WTC11 (cell line): ENCODE data around the gene LAMTOR4. TPM values are rescaled to one million over a fixed set of nuclear protein-coding genes. Genes with fewer than 3 reads are reported as not detected.

Source experiments
- ARID4B ChIP-seq: sonication (generic); formaldehyde crosslinking; IDR thresholded peaks from 2 replicates; pipeline ENCODE4 v1.8.0; 2023; ENCODE audit warnings: missing genetic modification reagents, mild to moderate bottlenecking, borderline replicate concordance
- ATF1 ChIP-seq: sonication (generic); formaldehyde crosslinking; IDR thresholded peaks from 2 replicates; pipeline ENCODE4 v1.8.1; 2023; ENCODE audit warnings: mild to moderate bottlenecking, moderate library complexity, missing genetic modification reagents
- ATF2 ChIP-seq: sonication (generic); formaldehyde crosslinking; IDR thresholded peaks from 2 replicates; pipeline ENCODE4 v1.8.1; 2022; ENCODE audit warnings: low read depth, missing genetic modification reagents, borderline replicate concordance
- ATF3 ChIP-seq: sonication (generic); formaldehyde crosslinking; conservative IDR thresholded peaks from 2 replicates; pipeline ENCODE4 v1.8.1; 2022; ENCODE audit warnings: mild to moderate bottlenecking, missing genetic modification reagents
- ATF6 ChIP-seq: sonication (generic); formaldehyde crosslinking; IDR thresholded peaks from 2 replicates; pipeline ENCODE4 v1.8.1; 2023; ENCODE audit warnings: mild to moderate bottlenecking, missing genetic modification reagents
- CREB1 ChIP-seq: sonication (generic); formaldehyde crosslinking; IDR thresholded peaks from 2 replicates; pipeline ENCODE4 v1.8.0; 2023; ENCODE audit warnings: mild to moderate bottlenecking, missing genetic modification reagents
- CTCF ChIP-seq: fragments of 200-600 bp; IDR thresholded peaks from 2 replicates; pipeline ENCODE4 v1.8.0; 2022; ENCODE audit warnings: antibody characterized with exemption
- ELF4 ChIP-seq: sonication (generic); formaldehyde crosslinking; IDR thresholded peaks from 2 replicates; pipeline ENCODE4 v1.8.1; 2022; ENCODE audit warnings: low read depth, mild to moderate bottlenecking, moderate library complexity, missing genetic modification reagents
- EMX1 ChIP-seq: fragments of 250-450 bp; sonication (Bioruptor Pico); IDR thresholded peaks from 2 replicates; pipeline ENCODE4 v1.8.0; 2021; ENCODE audit warnings: mild to moderate bottlenecking
- GTF2I ChIP-seq: fragments of 250-450 bp; sonication (Bioruptor Pico); conservative IDR thresholded peaks from 2 replicates; pipeline ENCODE4 v1.4.0; 2021; ENCODE audit warnings: mild to moderate bottlenecking
- IRF1 ChIP-seq: sonication (generic); formaldehyde crosslinking; IDR thresholded peaks from 2 replicates; pipeline ENCODE4 v1.8.0; 2023; ENCODE audit warnings: missing genetic modification reagents
- JUN ChIP-seq: sonication (generic); formaldehyde crosslinking; IDR thresholded peaks from 2 replicates; pipeline ENCODE4 v1.8.0; 2023; ENCODE audit warnings: mild to moderate bottlenecking, missing genetic modification reagents
- NR1H2 ChIP-seq: sonication (generic); formaldehyde crosslinking; IDR thresholded peaks from 2 replicates; pipeline ENCODE4 v1.9.0; 2021; ENCODE audit warnings: mild to moderate bottlenecking, moderate library complexity, missing genetic modification reagents
- NR3C1 ChIP-seq: sonication (generic); formaldehyde crosslinking; conservative IDR thresholded peaks from 2 replicates; pipeline ENCODE4 v1.8.1; 2023; ENCODE audit warnings: low read depth, mild to moderate bottlenecking, missing genetic modification reagents
- PRRX2 ChIP-seq: fragments of 250-450 bp; sonication (Bioruptor Pico); IDR thresholded peaks from 2 replicates; pipeline ENCODE4 v1.8.0; 2021; ENCODE audit warnings: mild to moderate bottlenecking
- RELA ChIP-seq: sonication (generic); formaldehyde crosslinking; IDR thresholded peaks from 2 replicates; pipeline ENCODE4 v1.8.1; 2022; ENCODE audit warnings: missing genetic modification reagents, mild to moderate bottlenecking, borderline replicate concordance
- RORB ChIP-seq: fragments of 250-450 bp; sonication (Bioruptor Pico); IDR thresholded peaks from 2 replicates; pipeline ENCODE4 v1.9.0; 2021; ENCODE audit warnings: mild to moderate bottlenecking
- SMAD4 ChIP-seq: sonication (generic); formaldehyde crosslinking; IDR thresholded peaks from 2 replicates; pipeline ENCODE4 v1.8.0; 2022; ENCODE audit warnings: mild to moderate bottlenecking, missing genetic modification reagents
- STAT6 ChIP-seq: sonication (generic); formaldehyde crosslinking; conservative IDR thresholded peaks from 2 replicates; pipeline ENCODE4 v1.8.1; 2023; ENCODE audit warnings: mild to moderate bottlenecking, low read depth, missing genetic modification reagents, moderate library complexity
- USF2 ChIP-seq: sonication (generic); formaldehyde crosslinking; IDR thresholded peaks from 2 replicates; pipeline ENCODE4 v1.8.1; 2023; ENCODE audit warnings: mild to moderate bottlenecking, missing genetic modification reagents, moderate library complexity
- ZBTB21 ChIP-seq: sonication (generic); formaldehyde crosslinking; IDR thresholded peaks from 2 replicates; pipeline ENCODE4 v1.8.1; 2023; ENCODE audit warnings: mild to moderate bottlenecking, missing genetic modification reagents, borderline replicate concordance
- ZNF138 ChIP-seq: sonication (generic); formaldehyde crosslinking; conservative IDR thresholded peaks from 2 replicates; pipeline ENCODE4 v1.8.1; 2022; ENCODE audit warnings: mild to moderate bottlenecking, moderate library complexity, missing genetic modification reagents
- ZNF232 ChIP-seq: sonication (generic); formaldehyde crosslinking; IDR thresholded peaks from 2 replicates; pipeline ENCODE4 v1.8.0; 2022; ENCODE audit warnings: mild to moderate bottlenecking, missing genetic modification reagents
- ZNF396 ChIP-seq: fragments of 250-450 bp; sonication (Bioruptor Pico); IDR thresholded peaks from 2 replicates; pipeline ENCODE4 v1.8.0; 2021; ENCODE audit warnings: mild to moderate bottlenecking, moderate library complexity, borderline replicate concordance
- ZNF423 ChIP-seq: fragments of 250-450 bp; sonication (Bioruptor Pico); IDR thresholded peaks from 2 replicates; pipeline ENCODE4 v2.1.2; 2022; ENCODE audit warnings: mild to moderate bottlenecking, moderate library complexity
- total RNA-seq: library from RNA; stranded (reverse); gene quantifications from 3 replicates; pipeline ENCODE4 v1.2.3, GENCODE V29; 2021

Gene LAMTOR4
- total RNA-seq, 1 experiment from 2014 or later = 199 TPM

GRCh38 chr7:100119072-100119969 is 29.4 kb upstream of the LAMTOR4 start, which contains the start of the genes CNPY4 and TAF6 (continued):
- TF ChIP-seq CTCF (no peak), ARID4B (CRISPR knock-in tag) (no peak; the same call in 1 of the 2 replicates), ATF6 (CRISPR knock-in tag) (no peak), NR3C1 (no peak), ZBTB21 (no peak), CREB1 (CRISPR knock-in tag) (no peak), STAT6 (CRISPR knock-in tag) (no peak), ATF1 (CRISPR knock-in tag) (0 out of 2 replicates have a peak, but pooled peaks have one; percentile 59), ATF2 (CRISPR knock-in tag) (no peak), ZNF396 (no peak), PRRX2 (CRISPR knock-in tag) (peak; percentile 9; the same call in 1 of the 2 replicates), USF2 (no peak), ZNF138 (CRISPR knock-in tag) (no peak), ZNF232 (CRISPR knock-in tag) (peak; percentile 67; the same call in 1 of the 2 replicates), RELA (CRISPR knock-in tag) (no peak), EMX1 (CRISPR knock-in tag) (no peak), SMAD4 (CRISPR knock-in tag) (no peak), ZNF423 (CRISPR knock-in tag) (no peak), GTF2I (CRISPR knock-in tag) (no peak), IRF1 (CRISPR knock-in tag) (no peak), JUN (CRISPR knock-in tag) (no peak), ATF3 (no peak), RORB (CRISPR knock-in tag) (no peak), NR1H2 (CRISPR knock-in tag) (no peak), ELF4 (no peak)
